Central memory CD8-positive, alpha-beta T cell (primary cell): ENCODE data around the gene CARNS1.
A peak's percentile ranks its signal among the peaks of the same experiment; 100 is the strongest.

Experiments used
- ATAC-seq: fragments of 150-1000 bp; cut with Tn5 transposase; replicated peaks from 2 replicates; pipeline ENCODE4 v1.10.0; 2022; ENCODE audit warnings: mild to moderate bottlenecking, moderate FRiP score, moderate number of reproducible peaks; ENCODE audit not compliant: poor library complexity, severe bottlenecking; ENCODE audit errors: extremely low read depth
- DNase-seq, 2 donors: peaks; one replicate each; pipeline ENCODE4 v3.0.0; 2021; ENCODE audit warnings: low spot score in 2 of 2
- H3K27ac Mint-ChIP-seq: one replicate; pipeline ENCODE4 v1.8.0; 2022; ENCODE audit warnings: low read depth, mild to moderate bottlenecking, moderate library complexity, mixed read lengths
- H3K27me3 Mint-ChIP-seq: one replicate; pipeline ENCODE4 v1.8.0; 2022; ENCODE audit warnings: mixed read lengths
- H3K36me3 Mint-ChIP-seq: one replicate; pipeline ENCODE4 v1.8.0; 2022; ENCODE audit warnings: mild to moderate bottlenecking, moderate library complexity, mixed read lengths; ENCODE audit not compliant: insufficient read depth
- H3K4me1 Mint-ChIP-seq: one replicate; pipeline ENCODE4 v1.8.0; 2022; ENCODE audit warnings: mixed read lengths
- H3K4me3 Mint-ChIP-seq: one replicate; pipeline ENCODE4 v1.8.0; 2022; ENCODE audit warnings: mild to moderate bottlenecking, moderate library complexity, mixed read lengths
- H3K9me3 Mint-ChIP-seq: one replicate; pipeline ENCODE4 v1.8.0; 2022; ENCODE audit warnings: mixed read lengths

CARNS1 gene

GRCh38 chr11:67468759-67469507 is 53.5 kb downstream of the CARNS1 start, which contains the start of gene TMEM134:
Gene TMEM134 (minus strand): TSS chr11:67469251. CDS start chr11:67469192, 59 bp downstream.
- H3K36me3 Mint-ChIP-seq, result peaks cover 8% of the 10 kb centered on the region
- H3K4me3 Mint-ChIP-seq, result peak within 1 kb of the TSS; percentile 86
- H3K27me3 Mint-ChIP-seq, result no peaks in the 10 kb centered on the region
- peak within 1 kb of the TSS; percentile 61 for H3K27ac Mint-ChIP-seq
- H3K9me3 Mint-ChIP-seq, result no peaks in the 10 kb centered on the region
- H3K4me1 Mint-ChIP-seq, result peaks cover 31% of the 10 kb centered on the region
- ATAC-seq (peak; percentile 73), DNase-seq (peak; percentile 70 to 83)

- Mint-ChIP-seq H3K4me3 (peak overlapping the region; percentile 86), H3K27me3 (no peaks in the 10 kb centered on the region), H3K36me3 (peaks cover 8% of the 10 kb centered on the region), H3K9me3 (no peaks in the 10 kb centered on the region), H3K4me1 (peaks cover 31% of the 10 kb centered on the region), H3K27ac (peak overlapping the region; percentile 32)
- ATAC-seq, result no peak
- no peak for DNase-seq
Measured at GRCh38 chr11:67469508-67469811, 54.0 kb downstream of the CARNS1 start.

- H3K9me3 Mint-ChIP-seq, result no peaks in the 10 kb centered on the region
- H3K4me3 Mint-ChIP-seq, result peak overlapping the region; percentile 86
- DNase-seq (no peak), ATAC-seq (no peak)
- peaks cover 22% of the 10 kb centered on the region for H3K4me1 Mint-ChIP-seq
- peaks cover 8% of the 10 kb centered on the region for H3K36me3 Mint-ChIP-seq
- H3K27me3 Mint-ChIP-seq, result no peaks in the 10 kb centered on the region
- no peak overlapping the region for H3K27ac Mint-ChIP-seq
Measured at GRCh38 chr11:67470337-67471002, 55.0 kb downstream of the CARNS1 start.

GRCh38 chr11:67472882-67473281 is 57.4 kb downstream of the CARNS1 start:
- H3K36me3 Mint-ChIP-seq, result peaks cover 6% of the 10 kb centered on the region
- no peaks in the 10 kb centered on the region for H3K9me3 Mint-ChIP-seq
- no peaks in the 10 kb centered on the region for H3K27me3 Mint-ChIP-seq
- H3K4me1 Mint-ChIP-seq, result peaks cover 8% of the 10 kb centered on the region
- ATAC-seq (no peak), DNase-seq (no peak)
- no peak overlapping the region for H3K4me3 Mint-ChIP-seq
- no peak overlapping the region for H3K27ac Mint-ChIP-seq
